Lung (tissue), 12 donors: ENCODE results near the gene CRYBA4. TPM values are rescaled to one million over a fixed set of nuclear protein-coding genes. Genes with fewer than 3 reads are reported as not detected.

ENCODE experiments used
- ATAC-seq: fragments of 200-7000 bp; cut with Tn5 transposase; one replicate; pipeline ENCODE4 v1.9.1; 2020; ENCODE audit warnings: moderate number of reproducible peaks; ENCODE audit not compliant: insufficient read depth, low FRiP score
- DNase-seq, 3 donors: peaks; one replicate each; pipeline ENCODE4 v3.0.0-alpha.2; 2013 to 2017
- H3K27ac ChIP-seq, 2 donors: one replicate each; pipeline ENCODE4 v1.5.1; 2013; ENCODE audit warnings: mild to moderate bottlenecking in 2 of 2, moderate library complexity in 2 of 2, control low read depth in 1 of 2, inconsistent platforms in 1 of 2, low read depth in 1 of 2, low read length in 1 of 2
- H3K27me3 ChIP-seq, 3 donors: one replicate each; pipeline ENCODE4 v1.5.1; 2013; ENCODE audit warnings: low read length in 2 of 3; ENCODE audit not compliant: control insufficient read depth in 3 of 3, insufficient read depth in 3 of 3
- H3K36me3 ChIP-seq, 4 donors: one replicate each; pipeline ENCODE4 v1.5.1; 2013; ENCODE audit warnings: low read length in 4 of 4, mild to moderate bottlenecking in 1 of 4, moderate library complexity in 1 of 4; ENCODE audit not compliant: control insufficient read depth in 4 of 4, insufficient read depth in 4 of 4
- H3K4me1 ChIP-seq, 5 donors: one replicate each; pipeline ENCODE4 v1.5.1; 2013; ENCODE audit warnings: low read length in 5 of 5, mild to moderate bottlenecking in 2 of 5, moderate library complexity in 1 of 5; ENCODE audit not compliant: control insufficient read depth in 5 of 5, insufficient read depth in 5 of 5
- H3K4me3 ChIP-seq: one replicate; pipeline ENCODE4 v1.5.1; 2013; ENCODE audit warnings: mild to moderate bottlenecking, control low read depth, moderate library complexity
- H3K9ac ChIP-seq, 2 donors: one replicate each; pipeline ENCODE4 v1.5.1; 2013; ENCODE audit warnings: low read length in 2 of 2, control low read depth in 1 of 2; ENCODE audit not compliant: insufficient read depth in 1 of 2
- H3K9me3 ChIP-seq, 4 donors: one replicate each; pipeline ENCODE4 v1.5.1; 2013; ENCODE audit warnings: low read length in 3 of 4, mild to moderate bottlenecking in 1 of 4, moderate library complexity in 1 of 4; ENCODE audit not compliant: control insufficient read depth in 4 of 4, insufficient read depth in 3 of 4
- WGBS, 2 donors: extraction: QIAGEN DNeasy Blood & Tissue Kit; methylation state at CpG; one replicate each; pipeline ENCODE4 v1.1.7; 2013; 5-methylcytosine and 5-hydroxymethylcytosine counted together
- polyA plus RNA-seq, 2 donors: library from polyadenylated mRNA; stranded (reverse); fragments of 200-250 nt; gene quantifications; one replicate each; pipeline ENCODE4 v1.2.1, GENCODE V29; 2013
- total RNA-seq, 2 donors: library from RNA; depleted of rRNA in 1 of 2; stranded (reverse); fragments of >200 nt in 1 of 2; gene quantifications; one replicate each; pipeline ENCODE4 v1.2.1, GENCODE V29; 2014 to 2021
- TF ChIP-seq, protein P1 (sequence below): IDR thresholded peaks from 2 replicates; pipeline ENCODE4 v1.5.1; 2012; ENCODE audit warnings: mild to moderate bottlenecking; ENCODE audit errors: control extremely low read depth, extremely low read depth
- donor health status: control.
- donor health status: control.
- donor health status: Bipolar disorder and iron deficiency.
- donor health status: healthy.
- donor health status: DM: yes; HTN: yes; CAD: no.

The CRYBA4 gene
- total and polyA plus RNA-seq, 4 donors, result 0.06 to 0.22 TPM; not detected in 2

DNA sequence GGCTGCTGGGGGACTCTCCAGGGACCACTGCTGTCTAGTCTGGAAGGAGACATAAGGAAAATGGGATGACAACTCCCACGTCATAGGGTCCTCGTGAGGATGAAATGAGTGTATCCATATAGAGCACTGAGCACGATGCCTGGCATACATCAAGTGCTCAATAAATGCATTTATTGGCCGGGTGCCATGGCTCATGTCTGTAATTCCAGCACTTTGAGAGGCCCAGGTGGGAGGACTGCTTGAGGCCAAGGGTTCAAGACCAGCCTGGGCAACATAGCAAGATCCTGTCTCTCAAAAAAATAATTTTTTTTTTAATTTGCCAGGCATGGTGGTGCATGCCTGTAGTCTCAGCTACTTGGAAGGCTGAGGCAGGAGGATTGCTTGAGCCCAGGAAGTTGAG, 19.6 kb upstream of the CRYBA4 start:
- H3K4me3 ChIP-seq, result no peak overlapping the region
- TF ChIP-seq, protein P1, sequence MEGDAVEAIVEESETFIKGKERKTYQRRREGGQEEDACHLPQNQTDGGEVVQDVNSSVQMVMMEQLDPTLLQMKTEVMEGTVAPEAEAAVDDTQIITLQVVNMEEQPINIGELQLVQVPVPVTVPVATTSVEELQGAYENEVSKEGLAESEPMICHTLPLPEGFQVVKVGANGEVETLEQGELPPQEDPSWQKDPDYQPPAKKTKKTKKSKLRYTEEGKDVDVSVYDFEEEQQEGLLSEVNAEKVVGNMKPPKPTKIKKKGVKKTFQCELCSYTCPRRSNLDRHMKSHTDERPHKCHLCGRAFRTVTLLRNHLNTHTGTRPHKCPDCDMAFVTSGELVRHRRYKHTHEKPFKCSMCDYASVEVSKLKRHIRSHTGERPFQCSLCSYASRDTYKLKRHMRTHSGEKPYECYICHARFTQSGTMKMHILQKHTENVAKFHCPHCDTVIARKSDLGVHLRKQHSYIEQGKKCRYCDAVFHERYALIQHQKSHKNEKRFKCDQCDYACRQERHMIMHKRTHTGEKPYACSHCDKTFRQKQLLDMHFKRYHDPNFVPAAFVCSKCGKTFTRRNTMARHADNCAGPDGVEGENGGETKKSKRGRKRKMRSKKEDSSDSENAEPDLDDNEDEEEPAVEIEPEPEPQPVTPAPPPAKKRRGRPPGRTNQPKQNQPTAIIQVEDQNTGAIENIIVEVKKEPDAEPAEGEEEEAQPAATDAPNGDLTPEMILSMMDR, result no peak
- no peak overlapping the region for H3K27ac ChIP-seq
- no peaks in the 10 kb centered on the region for H3K9me3 ChIP-seq
- WGBS, 2 donors, result 84 to 93% methylated on average over 4 of the region's 4 CpGs
- H3K36me3 ChIP-seq, result no peaks in the 10 kb centered on the region
- peaks cover 0 to under 1% (median 0%) of the 10 kb centered on the region in 3 donors for H3K27me3 ChIP-seq
- H3K4me1 ChIP-seq, result peaks cover 0 to 1% (median 0%) of the 10 kb centered on the region in 5 donors
- H3K9ac ChIP-seq, result no peak overlapping the region
- ATAC-seq, result no peak
- no peak for DNase-seq

DNA sequence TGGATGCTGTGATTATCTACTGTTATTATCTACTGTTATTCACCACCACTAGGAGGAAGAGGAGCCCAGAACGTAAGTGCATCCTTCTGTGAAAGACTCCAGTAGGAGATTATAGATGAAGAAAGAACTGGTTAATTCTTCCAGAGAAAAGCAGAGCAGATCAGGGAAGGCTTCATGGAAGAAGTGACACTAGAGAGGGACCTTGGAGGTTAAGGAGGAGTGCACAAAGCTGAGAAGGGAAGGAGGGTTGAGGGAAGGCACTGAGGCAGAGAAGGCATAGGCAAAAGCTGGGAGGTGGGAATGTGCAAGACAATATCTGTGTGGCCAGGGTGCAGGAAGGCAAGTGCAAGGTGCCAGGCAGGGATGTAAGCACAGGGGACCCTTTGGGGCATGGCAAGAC, 17.4 kb upstream of the CRYBA4 start:
- 72 to 75% methylated on average over 1 of the region's 1 CpG for WGBS, 2 donors
- Histone ChIP-seq H3K4me1 (peaks cover 0 to 1% (median 0%) of the 10 kb centered on the region in 5 donors), H3K9ac (no peak overlapping the region), H3K27ac (no peak overlapping the region), H3K9me3 (no peaks in the 10 kb centered on the region), H3K4me3 (no peak overlapping the region), H3K36me3 (no peaks in the 10 kb centered on the region), H3K27me3 (peaks cover 0 to 3% (median 0%) of the 10 kb centered on the region in 3 donors)
- TF ChIP-seq, protein P1, result no peak
- ATAC-seq (no peak), DNase-seq (no peak)

DNA sequence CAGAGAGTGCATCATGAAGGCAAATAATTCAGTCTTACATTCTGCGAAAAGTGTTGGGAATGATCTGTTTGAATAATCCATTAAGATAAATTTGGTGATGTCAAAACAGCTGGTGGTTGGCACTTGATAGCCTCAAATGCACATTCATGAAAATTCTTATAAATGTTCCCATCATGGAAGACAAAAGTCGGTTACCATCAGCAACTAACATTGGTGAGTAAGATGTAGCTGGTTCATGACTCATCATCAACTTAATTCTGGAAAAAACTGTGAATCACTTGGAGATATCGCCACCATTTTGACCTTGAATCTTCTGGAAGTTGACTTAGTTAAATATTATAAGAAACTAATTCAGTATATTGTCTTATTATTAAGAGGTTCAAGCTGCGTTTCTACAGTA, 15.2 kb upstream of the CRYBA4 start:
- no peak for DNase-seq
- Histone ChIP-seq H3K27ac (no peak overlapping the region), H3K4me1 (peaks cover 0 to 3% (median 0%) of the 10 kb centered on the region in 5 donors), H3K27me3 (peaks cover 0 to 3% (median 0%) of the 10 kb centered on the region in 3 donors), H3K9me3 (no peaks in the 10 kb centered on the region), H3K9ac (no peak overlapping the region), H3K36me3 (no peaks in the 10 kb centered on the region), H3K4me3 (no peak overlapping the region)
- WGBS, 2 donors, result 93 to 95% methylated on average over 4 of the region's 4 CpGs
- no peak for ATAC-seq
- TF ChIP-seq, protein P1, result no peak

DNA sequence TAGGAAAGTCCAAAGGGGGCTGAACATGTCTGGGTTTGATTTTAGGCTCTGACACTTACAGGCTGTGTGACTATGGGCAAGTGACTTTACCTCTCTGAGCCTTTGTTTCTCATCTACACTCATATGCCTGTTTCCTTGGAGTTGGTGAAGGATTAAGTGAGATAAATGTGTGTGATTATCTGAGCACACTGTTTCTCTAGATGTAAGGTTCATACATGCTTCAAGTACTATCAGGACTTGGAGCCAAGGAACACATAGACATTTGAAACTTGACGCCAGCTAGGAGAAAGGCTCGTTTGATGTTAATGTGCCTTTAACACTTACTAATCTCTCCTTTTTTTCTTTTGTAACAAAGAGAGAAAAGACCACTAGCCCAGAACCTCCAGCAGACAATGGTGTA, 13.6 kb upstream of the CRYBA4 start:
- Histone ChIP-seq H3K9ac (no peak overlapping the region), H3K4me1 (peaks cover 0 to 3% (median 0%) of the 10 kb centered on the region in 5 donors), H3K27me3 (peaks cover 0 to 5% (median 3%) of the 10 kb centered on the region in 3 donors), H3K9me3 (no peaks in the 10 kb centered on the region), H3K36me3 (no peaks in the 10 kb centered on the region), H3K27ac (no peak overlapping the region), H3K4me3 (no peak overlapping the region)
- TF ChIP-seq, protein P1, result no peak
- DNase-seq (no peak), ATAC-seq (no peak)
- 45 to 76% methylated on average over 2 of the region's 2 CpGs for WGBS, 2 donors
